GM12878 (cell line): ENCODE measurements around the gene ZNF621.

ENCODE experiments used
- ATF3 ChIP-seq: IDR thresholded peaks from 2 replicates; pipeline ENCODE4 v1.6.1; 2011; ENCODE audit warnings: low read depth, mild to moderate bottlenecking, low read length, moderate library complexity, borderline replicate concordance; ENCODE audit errors: extremely low read depth
- CHD4 ChIP-seq: fragments of 200-600 bp; sonication (generic); IDR thresholded peaks from 2 replicates; pipeline ENCODE4 v1.6.1; 2016; ENCODE audit warnings: mild to moderate bottlenecking
- E4F1 ChIP-seq: fragments of 450-650 bp; IDR thresholded peaks from 2 replicates; pipeline ENCODE4 v1.6.1; 2018; ENCODE audit warnings: borderline replicate concordance, mild to moderate bottlenecking; ENCODE audit not compliant: partially characterized antibody
- EP300 ChIP-seq, 2 experiments: fragments of 150-350 bp in 1 of 2; IDR thresholded peaks; 2 replicates each; pipeline ENCODE4 v1.6.1; 2011 to 2012; ENCODE audit warnings: low read depth in 2 of 2, low read length in 2 of 2, borderline replicate concordance in 1 of 2, improper control_type of control experiment in 1 of 2, inconsistent platforms in 1 of 2; ENCODE audit not compliant: control insufficient read depth in 1 of 2
- MEF2A ChIP-seq: IDR thresholded peaks from 2 replicates; pipeline ENCODE4 v1.6.1; 2011; ENCODE audit warnings: low read depth, mild to moderate bottlenecking, low read length, moderate library complexity; ENCODE audit not compliant: insufficient read depth
- MTA2 ChIP-seq: fragments of 450-650 bp; IDR thresholded peaks from 2 replicates; pipeline ENCODE4 v1.6.1; 2016; ENCODE audit warnings: low read depth, mild to moderate bottlenecking, moderate library complexity
- REST ChIP-seq: IDR thresholded peaks from 2 replicates; pipeline ENCODE4 v1.6.1; 2012; ENCODE audit warnings: mild to moderate bottlenecking, low read depth, low read length
- WRNIP1 ChIP-seq: IDR thresholded peaks from 2 replicates; pipeline ENCODE4 v1.6.1; 2011; ENCODE audit warnings: low read depth, low read length, improper control_type of control experiment, borderline replicate concordance
- ZNF274 ChIP-seq: IDR thresholded peaks from one replicate; pipeline ENCODE4 v1.8.0; 2011; ENCODE audit not compliant: insufficient read length, insufficient read depth
- ZNF592 ChIP-seq: fragments of 450-650 bp; IDR thresholded peaks from 2 replicates; pipeline ENCODE4 v1.6.1; 2017; ENCODE audit warnings: mild to moderate bottlenecking, moderate library complexity
- TF ChIP-seq, protein P1 (sequence below), 3 experiments: IDR thresholded peaks in 2 of 3; conservative IDR thresholded peaks in 1 of 3; 2 replicates each; pipeline ENCODE4 v1.5.1; 2011; ENCODE audit warnings: low read depth in 3 of 3, low read length in 3 of 3, mild to moderate bottlenecking in 3 of 3, control low read depth in 2 of 3, moderate library complexity in 2 of 3, inconsistent platforms in 1 of 3, mixed read lengths in 1 of 3; ENCODE audit not compliant: control insufficient read depth in 2 of 3, insufficient read depth in 1 of 3; ENCODE audit errors: extremely low read depth in 1 of 3

DNA sequence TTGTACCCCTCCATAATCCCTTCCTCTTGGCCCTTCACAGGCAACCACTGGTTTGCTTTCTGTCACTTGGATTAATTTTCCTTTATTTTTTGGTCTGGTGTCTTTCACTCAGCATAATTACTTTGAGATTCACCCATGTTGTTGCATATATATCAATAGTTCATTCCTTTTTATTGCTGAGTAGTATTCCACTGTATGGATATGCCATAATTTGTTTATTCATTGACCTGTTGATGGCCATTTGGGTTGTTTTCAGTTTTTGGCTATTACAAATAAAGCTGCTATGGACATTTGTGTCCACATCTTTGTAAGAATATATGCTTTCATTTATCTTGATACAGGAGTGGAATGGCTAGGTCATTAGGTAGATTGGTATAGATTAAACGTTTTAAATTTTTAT, 5.9 kb upstream of the ZNF621 start:
- no peak for TF ChIP-seq E4F1
- TF ChIP-seq CHD4: no peak
- no peak for TF ChIP-seq ZNF274
- TF ChIP-seq, protein P1, sequence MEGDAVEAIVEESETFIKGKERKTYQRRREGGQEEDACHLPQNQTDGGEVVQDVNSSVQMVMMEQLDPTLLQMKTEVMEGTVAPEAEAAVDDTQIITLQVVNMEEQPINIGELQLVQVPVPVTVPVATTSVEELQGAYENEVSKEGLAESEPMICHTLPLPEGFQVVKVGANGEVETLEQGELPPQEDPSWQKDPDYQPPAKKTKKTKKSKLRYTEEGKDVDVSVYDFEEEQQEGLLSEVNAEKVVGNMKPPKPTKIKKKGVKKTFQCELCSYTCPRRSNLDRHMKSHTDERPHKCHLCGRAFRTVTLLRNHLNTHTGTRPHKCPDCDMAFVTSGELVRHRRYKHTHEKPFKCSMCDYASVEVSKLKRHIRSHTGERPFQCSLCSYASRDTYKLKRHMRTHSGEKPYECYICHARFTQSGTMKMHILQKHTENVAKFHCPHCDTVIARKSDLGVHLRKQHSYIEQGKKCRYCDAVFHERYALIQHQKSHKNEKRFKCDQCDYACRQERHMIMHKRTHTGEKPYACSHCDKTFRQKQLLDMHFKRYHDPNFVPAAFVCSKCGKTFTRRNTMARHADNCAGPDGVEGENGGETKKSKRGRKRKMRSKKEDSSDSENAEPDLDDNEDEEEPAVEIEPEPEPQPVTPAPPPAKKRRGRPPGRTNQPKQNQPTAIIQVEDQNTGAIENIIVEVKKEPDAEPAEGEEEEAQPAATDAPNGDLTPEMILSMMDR (IDR thresholded peaks at IDR 0.05 in 2 of 3, conservative IDR thresholded peaks at IDR 0.05 in 1 of 3; ENCODE audit: control insufficient read depth in 2 of 3, extremely low read depth in 1 of 3, insufficient read depth in 1 of 3, low read depth in 3 of 3, low read length in 3 of 3): no peak
- TF ChIP-seq MTA2: no peak
- no peak for TF ChIP-seq ATF3
- no peak for TF ChIP-seq WRNIP1
- TF ChIP-seq ZNF592: no peak
- TF ChIP-seq EP300 (IDR thresholded peaks at IDR 0.05; ENCODE audit: borderline replicate concordance in 1 of 2, control insufficient read depth in 1 of 2, low read depth in 2 of 2, low read length in 2 of 2): no peak
- no peak for TF ChIP-seq REST
- no peak for TF ChIP-seq MEF2A
